Activated CD8-positive, alpha-beta memory T cell treated with anti-CD3 and anti-CD28 coated beads, Interleukin-2, amount 50 U/mL, for 48 hours (primary cell): ENCODE results near the gene RNASE12.
"Not testable (repeated sequence)": the region's sequence is repeated elsewhere in the genome, so short reads cannot be mapped to it uniquely, and the experiment has no call there.

ENCODE experiments used
- DNase-seq: peaks from one replicate; pipeline ENCODE4 v3.0.0-alpha.2; 2020

The RNASE12 gene

GRCh38 chr14:20578325-20578724 lies 12.9 kb downstream of the RNASE12 start:
- no peak for DNase-seq

- not testable (repeated sequence) for DNase-seq
These were observed 18.7 kb downstream of the RNASE12 start for GRCh38 chr14:20572382-20572990.

GRCh38 chr14:20570720-20571119 lies 20.5 kb downstream of the RNASE12 start:
- DNase-seq: not testable (repeated sequence)

- DNase-seq: not testable (repeated sequence)
These were observed 21.3 kb downstream of the RNASE12 start for GRCh38 chr14:20569865-20570264.

GRCh38 chr14:20569066-20569465 lies 22.1 kb downstream of the RNASE12 start:
- no peak for DNase-seq

GRCh38 chr14:20568393-20568792 lies 22.8 kb downstream of the RNASE12 start:
- no peak for DNase-seq

GRCh38 chr14:20567199-20567598 lies 24.0 kb downstream of the RNASE12 start:
- DNase-seq: not testable (repeated sequence)

GRCh38 chr14:20564501-20564997 lies 26.6 kb downstream of the RNASE12 start:
- DNase-seq: no peak

GRCh38 chr14:20563971-20564370 lies 27.2 kb downstream of the RNASE12 start:
- no peak for DNase-seq

GRCh38 chr14:20560961-20561360 lies 30.2 kb downstream of the RNASE12 start, which contains the start of gene RNASE9:
TSS of gene RNASE9 (minus strand) at chr14:20561047.
- DNase-seq: no peak

GRCh38 chr14:20559461-20559904 lies 31.7 kb downstream of the RNASE12 start:
- DNase-seq: no peak

- no peak for DNase-seq
These were observed 34.0 kb downstream of the RNASE12 start for GRCh38 chr14:20557212-20557542.

- no peak for DNase-seq
These were observed 34.5 kb downstream of the RNASE12 start for GRCh38 chr14:20556500-20557211.

GRCh38 chr14:20555845-20556244 lies 35.3 kb downstream of the RNASE12 start:
- DNase-seq: no peak

- DNase-seq: no peak
These were observed 38.2 kb downstream of the RNASE12 start for GRCh38 chr14:20553024-20553423.

- DNase-seq: no peak
These were observed 39.6 kb downstream of the RNASE12 start for GRCh38 chr14:20551606-20552005.

- no peak for DNase-seq
These were observed 40.2 kb downstream of the RNASE12 start for GRCh38 chr14:20550926-20551325.

- no peak for DNase-seq
These were observed 42.6 kb downstream of the RNASE12 start for GRCh38 chr14:20548414-20549158.

GRCh38 chr14:20546877-20547276 lies 44.3 kb downstream of the RNASE12 start:
- DNase-seq: no peak
